Measurements from ENCODE around the gene RFC4. TPM values are rescaled to one million over a fixed set of nuclear protein-coding genes. Genes with fewer than 3 reads are reported as not detected.
"Not testable (repeated sequence)": the region's sequence is repeated elsewhere in the genome, so short reads cannot be mapped to it uniquely, and the experiment has no call there.

The RFC4 gene
- polyA plus RNA-seq, 3 donors: 3.9 to 6.2 (median 4.6) TPM

DNA sequence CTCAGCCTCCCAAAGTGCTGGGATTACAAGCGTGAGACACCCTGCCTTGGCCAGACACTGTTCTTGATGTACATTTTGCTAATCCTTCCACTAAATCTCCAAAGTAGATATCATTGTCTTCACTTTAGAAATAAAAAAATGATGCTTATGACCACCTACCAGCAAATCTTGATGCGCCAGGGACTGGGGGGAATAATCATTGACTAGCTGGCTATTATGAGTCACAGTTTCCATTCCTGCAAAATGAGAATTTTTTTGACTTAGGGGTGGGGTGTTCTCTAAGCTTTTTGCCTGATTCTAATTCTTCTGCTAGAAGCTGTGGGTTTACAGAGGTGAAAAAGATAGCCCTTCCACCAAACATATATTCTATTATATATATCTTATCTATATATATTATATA, 17.1 kb upstream of the RFC4 start:
- DNase-seq: no peak
- no CpG with 5 or more reads among the region's 2 CpGs for WGBS (ENCODE audit: insufficient coverage)
- H3K27me3 ChIP-seq (ENCODE audit: control insufficient read depth in 2 of 2, insufficient read depth in 2 of 2, low read length in 2 of 2): peaks cover 37 to 45% of the 10 kb centered on the region in 2 donors
- peaks cover 3 to 18% of the 10 kb centered on the region in 2 donors for H3K9me3 ChIP-seq (replicated peaks in 1 of 2; ENCODE audit: control insufficient read depth in 1 of 2, insufficient read depth in 1 of 2, low read length in 2 of 2)
- H3K9ac ChIP-seq (ENCODE audit: insufficient read depth, low read length, poor library complexity, severe bottlenecking): no peak overlapping the region
- H3K27ac Mint-ChIP-seq: no peak overlapping the region
- no peak overlapping the region for H3K4me3 ChIP-seq (replicated peaks in 1 of 3; ENCODE audit: low read depth in 2 of 3, low read length in 3 of 3)
- H3K4me3 Mint-ChIP-seq: no peak overlapping the region
- no peaks in the 10 kb centered on the region for H3K79me2 ChIP-seq (ENCODE audit: insufficient read depth, low read length)
- no peaks in the 10 kb centered on the region for H4K20me1 ChIP-seq (ENCODE audit: insufficient read depth, low read length)
- no peak for TF ChIP-seq CTCF (IDR thresholded peaks at IDR 0.05)
- no peak overlapping the region for H3K4me2 ChIP-seq (replicated peaks; ENCODE audit: extremely low read depth, low read length, poor library complexity, severe bottlenecking)
- H3K36me3 Mint-ChIP-seq: peaks cover 2 to 7% of the 10 kb centered on the region in 2 donors
- peaks cover 12 to 29% of the 10 kb centered on the region in 2 donors for H3K4me1 ChIP-seq (ENCODE audit: control insufficient read depth in 1 of 2, insufficient read depth in 2 of 2, low read length in 2 of 2)
- peaks cover 0 to 7% (median 4%) of the 10 kb centered on the region in 7 donors for H3K9me3 Mint-ChIP-seq
- no peak overlapping the region for H3K27ac ChIP-seq (ENCODE audit: low read depth in 1 of 2, low read length in 2 of 2)
- H3K4me1 Mint-ChIP-seq: peaks cover 22% of the 10 kb centered on the region
- H3K36me3 ChIP-seq (replicated peaks in 1 of 2; ENCODE audit: control insufficient read depth in 1 of 2, insufficient read depth in 2 of 2, low read length in 2 of 2): no peaks in the 10 kb centered on the region
- peaks cover 49 to 51% (median 51%) of the 10 kb centered on the region in 3 donors for H3K27me3 Mint-ChIP-seq (ENCODE audit: low read depth in 3 of 3)
- intact Hi-C loops (cut with micrococcal nuclease): no loop called here
- no peak overlapping the region for H2AFZ ChIP-seq (ENCODE audit: insufficient read depth, low read depth, low read length, poor library complexity, severe bottlenecking)

DNA sequence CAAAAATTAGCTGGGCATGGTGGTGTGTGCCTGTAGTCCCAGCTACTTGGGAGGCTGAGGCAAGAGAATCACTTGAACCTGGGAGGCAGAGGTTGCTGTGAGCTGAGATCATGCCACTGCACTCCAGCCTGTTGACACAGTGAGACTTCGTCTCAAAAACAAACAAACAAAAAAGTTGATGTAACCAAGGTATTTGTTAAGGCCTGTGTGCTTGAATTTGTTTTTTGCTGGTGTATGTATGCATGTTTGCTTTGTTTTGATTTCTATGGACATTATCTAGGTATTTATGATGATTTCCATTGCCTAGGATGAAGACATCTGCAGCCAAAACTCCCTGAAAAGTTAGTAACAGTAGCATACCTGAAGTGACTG, 16.1 kb upstream of the RFC4 start:
- Histone ChIP-seq H3K9me3 (replicated peaks in 1 of 2; ENCODE audit: control insufficient read depth in 1 of 2, insufficient read depth in 1 of 2, low read length in 2 of 2) (peaks cover 3 to 18% of the 10 kb centered on the region in 2 donors), H3K4me1 (ENCODE audit: control insufficient read depth in 1 of 2, insufficient read depth in 2 of 2, low read length in 2 of 2) (peaks cover 12 to 23% of the 10 kb centered on the region in 2 donors), H3K27me3 (ENCODE audit: control insufficient read depth in 2 of 2, insufficient read depth in 2 of 2, low read length in 2 of 2) (peaks cover 31 to 38% of the 10 kb centered on the region in 2 donors)
- WGBS (ENCODE audit: insufficient coverage): 100% methylated on average over 1 of the region's 1 CpG
- H3K36me3 Mint-ChIP-seq; H2AFZ ChIP-seq (ENCODE audit: insufficient read depth, low read depth, low read length, poor library complexity, severe bottlenecking); intact Hi-C loops (cut with micrococcal nuclease); H3K9me3 Mint-ChIP-seq; H3K36me3 ChIP-seq (replicated peaks in 1 of 2; ENCODE audit: control insufficient read depth in 1 of 2, insufficient read depth in 2 of 2, low read length in 2 of 2); DNase-seq; H3K27ac ChIP-seq (ENCODE audit: low read depth in 1 of 2, low read length in 2 of 2); H3K79me2 ChIP-seq (ENCODE audit: insufficient read depth, low read length); H3K4me2 ChIP-seq (replicated peaks; ENCODE audit: extremely low read depth, low read length, poor library complexity, severe bottlenecking); H3K4me3 ChIP-seq (replicated peaks in 1 of 3; ENCODE audit: low read depth in 2 of 3, low read length in 3 of 3); H3K9ac ChIP-seq (ENCODE audit: insufficient read depth, low read length, poor library complexity, severe bottlenecking); H4K20me1 ChIP-seq (ENCODE audit: insufficient read depth, low read length); H3K27ac Mint-ChIP-seq: not testable (repeated sequence)
- Mint-ChIP-seq H3K4me3 (peak overlapping the region in 1 of 2 donors; percentile 46), H3K27me3 (ENCODE audit: low read depth in 3 of 3) (peaks cover 41 to 44% (median 42%) of the 10 kb centered on the region in 3 donors), H3K4me1 (peaks cover 22% of the 10 kb centered on the region)

Measured in CD14-positive monocyte (primary cell).